Stimulated activated naive CD4-positive, alpha-beta T cell treated with Interleukin-2 at 50 U/mL for 16 hours (primary cell): Measurements from ENCODE around the gene GJA5.
"Not testable (repeated sequence)": the region's sequence is repeated elsewhere in the genome, so short reads cannot be mapped to it uniquely, and the experiment has no call there.

Experiments used
- DNase-seq: peaks from one replicate; lab custom pipeline; 2025; lab: John Stamatoyannopoulos, UW

The GJA5 gene

GRCh38 chr1:147762233-147763024, 2.0 kb upstream of the GJA5 start:
- no peak for DNase-seq

- no peak for DNase-seq
These were observed 1.9 kb downstream of the GJA5 start for GRCh38 chr1:147758379-147759100.

GRCh38 chr1:147757015-147757990, 3.1 kb downstream of the GJA5 start:
- no peak for DNase-seq

GRCh38 chr1:147756341-147756740, 4.1 kb downstream of the GJA5 start:
- no peak for DNase-seq

GRCh38 chr1:147754661-147755060, 5.7 kb downstream of the GJA5 start:
- DNase-seq, result no peak

GRCh38 chr1:147753081-147753480, 7.3 kb downstream of the GJA5 start:
- no peak for DNase-seq

- no peak for DNase-seq
These were observed 7.9 kb downstream of the GJA5 start for GRCh38 chr1:147752511-147752910.

- no peak for DNase-seq
These were observed 9.1 kb downstream of the GJA5 start for GRCh38 chr1:147751346-147751745.

- DNase-seq, result no peak
These were observed 9.7 kb downstream of the GJA5 start for GRCh38 chr1:147750618-147751217.

- DNase-seq, result no peak
These were observed 10.6 kb downstream of the GJA5 start for GRCh38 chr1:147749792-147750191.

GRCh38 chr1:147748676-147749350, 11.6 kb downstream of the GJA5 start:
- no peak for DNase-seq

GRCh38 chr1:147747966-147748365, 12.4 kb downstream of the GJA5 start:
- DNase-seq, result no peak

GRCh38 chr1:147745271-147745670, 15.1 kb downstream of the GJA5 start:
- DNase-seq, result no peak

GRCh38 chr1:147741065-147741464, 19.3 kb downstream of the GJA5 start:
- DNase-seq, result no peak

- no peak for DNase-seq
These were observed 20.0 kb downstream of the GJA5 start for GRCh38 chr1:147740391-147740790.

GRCh38 chr1:147738739-147739476, 21.5 kb downstream of the GJA5 start:
- no peak for DNase-seq

- DNase-seq, result no peak
These were observed 22.3 kb downstream of the GJA5 start for GRCh38 chr1:147738129-147738528.

- no peak for DNase-seq
These were observed 23.5 kb downstream of the GJA5 start for GRCh38 chr1:147736883-147737282.

- DNase-seq, result no peak
These were observed 25.0 kb downstream of the GJA5 start for GRCh38 chr1:147735423-147735822.

- DNase-seq, result not testable (repeated sequence)
These were observed 26.0 kb downstream of the GJA5 start for GRCh38 chr1:147734291-147734841.
